ENCODE results near the gene SORCS3. TPM values are rescaled to one million over a fixed set of nuclear protein-coding genes. Genes with fewer than 3 reads are reported as not detected.
A peak's percentile ranks its signal among the peaks of the same experiment; 100 is the strongest.

The SORCS3 gene
- polyA plus RNA-seq, 3 donors: 3.6 to 5.7 (median 4.6) TPM

DNA sequence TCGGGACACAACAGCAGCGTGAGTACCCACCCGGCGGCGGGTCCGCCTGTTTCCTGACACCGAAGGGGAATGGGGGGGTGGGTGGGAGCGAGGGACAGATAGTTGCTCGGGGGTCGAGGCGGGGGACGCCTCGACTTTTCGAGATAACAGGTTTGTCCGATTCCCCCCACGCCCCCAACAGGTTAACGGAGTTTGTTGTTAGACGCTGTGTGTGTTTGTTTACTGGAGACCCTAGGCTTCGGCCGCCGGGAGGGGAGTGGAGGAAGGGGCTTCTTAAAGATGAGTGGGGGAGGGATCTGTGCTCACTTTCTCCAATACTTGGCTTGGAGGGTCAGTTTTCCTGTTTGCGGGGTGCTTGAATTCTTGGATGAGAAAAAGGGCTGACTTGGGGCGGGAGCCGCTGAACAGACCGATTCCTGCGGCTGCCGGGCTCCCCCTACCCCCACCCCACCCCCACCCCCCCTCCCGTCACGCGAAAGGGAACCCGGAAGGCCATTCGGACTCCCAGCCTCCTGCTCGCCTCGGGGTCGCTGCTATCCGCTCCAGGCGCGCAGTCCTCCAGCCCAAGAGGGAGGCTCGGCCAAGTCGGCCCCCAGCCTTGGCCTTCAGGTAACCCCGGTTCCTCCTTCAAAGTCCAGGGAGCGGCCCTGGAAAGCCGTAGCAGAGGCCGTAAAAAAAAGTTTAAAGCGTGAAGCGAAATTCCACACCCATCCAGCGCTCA lies 1.0 kb downstream of the SORCS3 start:
- peak in 1 of 11 donors; percentile 4 for DNase-seq (ENCODE audit: extremely low read depth in 1 of 11, low read depth in 9 of 11, low spot score in 4 of 11)

DNA sequence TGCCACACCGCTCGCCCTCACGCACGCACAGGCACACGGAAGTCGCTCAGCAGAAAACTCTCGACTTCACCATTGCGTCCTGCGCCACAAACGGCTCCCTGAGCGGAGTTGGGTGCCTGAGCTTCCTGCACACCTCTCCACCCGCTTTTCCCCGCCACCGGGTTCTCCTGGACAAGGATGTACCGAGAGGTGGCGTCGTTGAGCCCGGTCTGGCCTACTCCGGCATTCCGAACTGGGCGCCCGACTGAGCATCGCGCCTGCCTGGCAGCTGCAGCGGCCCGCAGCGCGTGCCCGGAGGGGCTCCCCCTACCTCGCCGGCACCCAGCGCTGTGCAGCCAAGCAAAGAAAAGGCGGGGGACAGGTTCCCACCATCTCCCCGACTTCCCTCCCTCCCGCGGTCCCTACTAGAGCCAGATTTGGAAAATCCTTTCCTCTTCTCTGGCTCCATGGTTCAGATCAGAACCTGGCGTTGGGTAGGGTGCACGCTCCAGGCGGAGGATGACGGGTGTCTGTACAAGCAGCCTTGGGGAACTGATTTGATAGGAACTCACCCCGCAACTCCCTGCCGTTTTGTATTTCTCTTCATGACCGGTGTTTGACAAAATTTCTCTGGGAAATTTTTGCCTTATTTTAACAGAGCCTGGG lies 1.7 kb downstream of the SORCS3 start:
- DNase-seq (ENCODE audit: extremely low read depth in 1 of 11, low read depth in 9 of 11, low spot score in 4 of 11): peak in 10 of 11 donors; percentile 29 to 71 (median 65)

DNA sequence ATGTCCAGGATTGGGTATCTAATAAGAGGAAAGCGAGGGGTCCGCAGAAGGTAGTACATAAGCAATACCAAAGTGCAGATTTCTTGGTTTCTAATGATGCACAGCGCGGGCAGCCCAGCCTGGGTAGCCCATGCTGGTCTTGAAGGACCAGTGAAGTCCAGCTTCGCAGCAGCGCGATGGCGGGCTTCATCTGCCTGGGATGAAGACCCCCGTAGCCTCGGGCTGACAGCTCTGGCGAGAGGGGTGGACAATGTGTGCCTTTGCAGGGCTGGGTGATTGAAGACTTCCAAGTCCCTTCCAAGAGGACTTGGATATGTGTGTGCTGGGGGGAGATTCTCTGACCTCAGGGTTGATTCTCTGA lies 2.2 kb downstream of the SORCS3 start:
- DNase-seq (ENCODE audit: extremely low read depth in 1 of 11, low read depth in 9 of 11, low spot score in 4 of 11): no peak

DNA sequence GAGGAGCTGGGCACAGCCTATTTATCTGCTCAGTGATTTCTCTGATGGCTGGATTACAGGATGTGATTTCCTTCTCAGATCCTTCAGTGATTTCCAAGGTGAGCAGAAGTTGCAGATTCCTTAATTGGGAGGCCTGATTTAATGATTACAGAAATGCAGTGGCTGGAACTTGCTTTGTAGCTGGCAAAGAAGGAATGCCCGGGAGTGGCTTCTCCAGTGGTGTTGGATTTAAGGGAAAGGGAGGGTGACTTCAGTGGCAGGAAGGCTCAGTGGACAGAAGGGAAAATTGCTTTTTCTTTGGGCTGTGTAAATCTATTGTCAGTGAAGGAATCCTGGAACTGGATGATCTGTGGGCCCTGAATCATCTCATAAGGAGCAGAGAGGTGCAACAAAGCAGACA lies 5.1 kb downstream of the SORCS3 start:
- DNase-seq (ENCODE audit: extremely low read depth in 1 of 11, low read depth in 9 of 11, low spot score in 4 of 11): peak in 1 of 11 donors; percentile 11

DNA sequence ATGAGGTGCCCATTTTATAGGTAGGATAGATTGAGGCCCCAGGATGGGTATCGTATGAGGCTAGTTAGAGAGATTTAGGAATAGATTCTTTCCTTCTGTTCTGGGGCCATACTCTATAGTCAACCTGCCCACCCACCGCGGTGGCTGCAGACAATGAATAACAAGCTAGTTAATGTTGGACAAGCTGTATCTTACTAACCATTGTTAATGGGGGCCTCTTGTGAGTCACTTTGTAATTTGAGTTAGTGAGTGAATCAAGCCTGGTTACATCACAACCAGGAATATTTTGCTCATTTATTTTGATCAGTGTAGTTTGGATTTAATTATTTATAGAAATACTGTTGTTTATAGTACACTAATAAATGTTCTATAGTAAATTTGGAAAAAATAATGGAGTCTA lies 7.3 kb downstream of the SORCS3 start:
- DNase-seq (ENCODE audit: extremely low read depth in 1 of 11, low read depth in 9 of 11, low spot score in 4 of 11): no peak

DNA sequence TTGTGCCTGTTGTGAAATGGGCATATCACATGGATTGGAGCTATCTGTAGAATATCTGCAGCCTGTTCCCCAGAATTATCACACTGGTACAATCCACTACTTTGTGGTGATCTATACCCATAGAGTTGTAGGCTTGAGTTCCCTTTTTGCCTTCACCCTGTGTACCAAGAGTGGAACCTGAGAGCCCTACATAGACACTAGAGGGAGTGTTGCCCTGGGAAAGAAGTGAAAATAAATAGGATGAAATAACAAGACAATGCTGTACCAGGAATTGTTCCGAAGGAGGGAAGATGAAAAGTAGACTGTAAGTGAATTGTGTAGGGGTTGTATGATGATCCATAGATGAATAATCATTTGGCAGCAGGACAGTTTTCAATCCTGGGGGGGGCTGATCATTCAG lies 9.0 kb downstream of the SORCS3 start:
- peak in 1 of 11 donors; percentile 9 for DNase-seq (ENCODE audit: extremely low read depth in 1 of 11, low read depth in 9 of 11, low spot score in 4 of 11)

DNA sequence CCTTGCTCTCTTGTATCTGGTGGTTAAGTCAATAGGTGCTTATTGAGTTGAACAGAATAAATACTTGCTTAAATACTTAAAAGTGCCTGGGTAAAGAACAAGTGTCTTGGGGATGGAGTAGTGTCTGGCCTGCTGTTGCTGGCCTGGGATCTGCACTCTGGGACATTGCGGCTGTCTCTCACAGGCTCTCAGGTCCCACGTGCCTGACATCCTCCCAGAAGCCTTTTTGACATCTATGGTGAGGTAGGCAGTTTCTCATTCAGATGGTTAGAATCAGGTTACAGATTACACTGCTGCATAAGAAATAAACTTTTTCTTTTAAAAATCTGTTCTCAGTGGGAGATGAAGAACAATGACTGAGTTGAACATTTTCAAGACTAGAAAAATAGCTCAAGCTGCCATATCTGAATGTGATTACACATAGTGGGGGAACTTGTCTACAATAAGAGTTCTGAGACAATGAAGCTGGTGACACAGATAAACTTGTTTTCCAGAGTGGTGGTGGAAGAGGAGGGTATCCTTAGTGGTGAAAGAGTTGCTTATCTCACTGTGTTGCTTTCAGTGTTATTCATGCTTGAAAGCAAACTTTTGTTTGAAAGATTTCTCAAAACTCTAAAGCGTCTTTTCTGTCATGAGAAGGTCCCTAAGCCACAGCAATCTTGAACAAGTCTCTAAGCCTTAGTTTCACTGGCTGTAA lies 9.7 kb downstream of the SORCS3 start:
- DNase-seq (ENCODE audit: extremely low read depth in 1 of 11, low read depth in 9 of 11, low spot score in 4 of 11): no peak

DNA sequence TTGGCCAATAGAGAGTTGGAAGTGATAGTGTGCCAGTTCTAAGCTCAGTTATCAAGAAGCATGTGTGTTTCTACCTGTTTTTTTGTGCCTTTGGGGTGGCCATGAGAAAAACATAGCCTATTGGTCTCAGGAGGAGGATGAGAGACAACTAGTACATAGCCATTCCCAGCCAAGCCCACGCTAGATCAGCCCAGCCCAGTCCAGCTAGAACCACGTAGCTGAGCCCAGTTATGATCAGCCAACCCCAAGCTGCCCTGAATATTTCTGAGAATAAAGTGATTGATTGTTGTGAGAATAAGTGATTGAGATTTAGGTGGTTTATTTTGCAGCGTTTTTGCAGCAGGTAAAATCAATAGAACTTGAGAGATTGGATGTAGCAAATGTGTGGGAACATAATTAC lies 15.9 kb downstream of the SORCS3 start:
- DNase-seq (ENCODE audit: extremely low read depth in 1 of 11, low read depth in 9 of 11, low spot score in 4 of 11): no peak

DNA sequence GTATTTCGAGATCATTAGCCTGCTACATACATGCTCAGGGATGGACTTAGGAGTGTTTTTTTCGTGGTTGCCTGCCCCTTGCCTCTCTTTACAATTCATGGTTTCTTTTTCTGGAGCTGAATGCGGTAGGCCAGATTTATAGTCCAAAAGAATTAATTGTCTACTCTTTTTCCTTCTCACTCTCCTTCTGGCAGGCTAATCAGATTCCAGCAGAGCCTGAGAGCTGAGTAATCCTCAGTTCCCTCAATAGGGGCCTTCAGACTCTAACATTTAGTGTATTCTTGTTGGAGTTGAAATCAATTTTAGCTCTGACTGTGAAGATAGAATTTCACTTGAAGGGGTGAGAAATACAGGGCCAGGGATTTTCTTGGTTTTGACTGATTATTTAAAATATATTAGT lies 16.4 kb downstream of the SORCS3 start:
- no peak for DNase-seq (ENCODE audit: extremely low read depth in 1 of 11, low read depth in 9 of 11, low spot score in 4 of 11)

DNA sequence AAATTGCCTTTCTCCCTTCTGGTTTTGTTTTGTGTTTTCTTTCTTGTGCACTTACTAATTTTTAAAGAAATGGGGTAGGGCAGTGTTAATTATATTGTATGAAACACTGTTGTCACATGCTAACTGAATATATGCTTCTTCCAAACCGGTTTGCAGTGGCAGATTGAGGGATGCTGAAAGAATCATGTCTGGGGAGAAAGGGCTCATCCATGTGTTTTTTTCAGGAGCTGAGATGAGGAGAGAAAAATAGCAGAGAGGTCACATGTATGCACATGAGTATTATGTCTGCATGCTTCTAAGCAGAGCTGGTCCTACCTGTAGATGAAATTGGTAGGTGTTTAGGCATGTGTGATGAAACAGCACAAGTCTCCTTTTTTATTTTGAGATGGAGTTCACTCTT lies 17.0 kb downstream of the SORCS3 start:
- DNase-seq (ENCODE audit: extremely low read depth in 1 of 11, low read depth in 9 of 11, low spot score in 4 of 11): no peak

DNA sequence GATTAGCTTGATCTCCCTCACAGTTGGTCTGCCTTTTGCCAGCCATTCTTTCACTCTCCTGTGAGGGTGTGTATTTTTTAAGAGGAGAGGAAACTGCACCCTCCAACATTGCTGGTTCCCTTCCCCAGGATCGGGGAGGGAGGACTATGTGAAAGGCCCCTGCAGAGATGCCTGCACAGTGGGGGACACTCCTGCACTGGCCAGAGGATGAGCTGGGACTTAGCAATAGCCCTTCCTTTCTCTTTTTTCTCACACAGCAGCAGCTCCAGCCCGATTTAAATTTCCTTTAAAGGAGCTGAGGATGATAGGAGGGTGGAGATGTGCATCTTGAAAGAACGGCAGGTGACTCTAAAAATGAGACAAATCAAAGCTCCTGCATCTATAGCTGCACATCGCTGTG lies 18.7 kb downstream of the SORCS3 start:
- DNase-seq (ENCODE audit: extremely low read depth in 1 of 11, low read depth in 9 of 11, low spot score in 4 of 11): no peak

DNA sequence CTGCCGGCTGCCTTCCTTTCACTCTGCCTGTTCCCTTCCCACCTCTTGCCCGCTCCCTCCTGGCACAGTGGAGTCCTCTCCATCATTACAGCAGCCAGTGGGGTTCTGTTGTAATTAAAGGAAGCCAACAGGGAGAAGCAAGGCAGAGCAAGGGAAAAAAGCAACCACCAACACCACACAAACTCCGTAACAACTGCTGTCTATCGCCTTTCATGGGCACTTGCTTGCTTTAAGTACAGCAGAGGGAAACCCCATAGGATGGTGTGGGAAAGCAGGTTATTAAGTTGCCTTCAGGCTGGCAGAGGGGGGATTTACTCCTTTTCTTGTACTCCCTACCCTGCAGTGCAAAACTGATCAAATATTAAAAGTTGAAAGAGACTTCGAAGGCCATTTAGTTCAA lies 22.0 kb downstream of the SORCS3 start:
- DNase-seq (ENCODE audit: extremely low read depth in 1 of 11, low read depth in 9 of 11, low spot score in 4 of 11): no peak

DNA sequence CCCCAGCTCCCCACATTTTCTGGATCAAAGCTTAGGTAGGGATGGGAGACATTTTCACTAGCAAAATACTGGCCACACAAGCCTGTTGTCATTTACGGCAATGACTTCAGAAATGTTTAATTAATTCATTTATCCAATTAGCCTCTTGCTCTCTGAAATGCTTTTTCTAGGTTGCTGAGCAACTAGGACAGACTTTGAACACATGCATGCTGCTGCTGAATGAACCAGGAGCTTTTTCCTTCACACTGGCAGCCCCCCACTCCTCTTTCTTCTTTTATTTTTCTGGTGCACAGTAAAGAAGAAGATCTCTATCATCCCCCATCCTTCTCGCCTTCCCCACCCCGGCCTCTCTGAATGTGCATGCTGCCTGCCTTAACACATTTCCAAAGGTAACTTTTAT lies 22.5 kb downstream of the SORCS3 start:
- no peak for DNase-seq (ENCODE audit: extremely low read depth in 1 of 11, low read depth in 9 of 11, low spot score in 4 of 11)

DNA sequence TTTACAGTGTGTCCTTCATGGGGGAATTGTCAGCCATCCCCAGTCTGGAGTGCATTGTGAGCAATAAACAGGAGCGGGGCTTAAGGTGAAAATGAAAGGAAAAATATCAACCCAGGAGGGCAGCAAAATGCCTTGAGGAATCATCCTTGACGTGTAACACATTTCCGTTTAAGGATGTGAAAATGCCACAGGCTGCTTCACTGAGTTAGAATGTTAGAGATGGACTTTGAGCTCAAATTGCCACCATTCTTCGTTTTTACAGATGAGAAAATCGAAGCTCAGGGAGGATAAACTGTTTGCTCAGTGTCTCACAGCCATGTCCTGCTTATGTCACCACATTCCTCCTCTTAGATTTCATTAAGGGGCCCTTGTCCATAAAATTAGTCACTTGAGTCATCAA lies 23.1 kb downstream of the SORCS3 start:
- DNase-seq (ENCODE audit: extremely low read depth in 1 of 11, low read depth in 9 of 11, low spot score in 4 of 11): no peak

DNA sequence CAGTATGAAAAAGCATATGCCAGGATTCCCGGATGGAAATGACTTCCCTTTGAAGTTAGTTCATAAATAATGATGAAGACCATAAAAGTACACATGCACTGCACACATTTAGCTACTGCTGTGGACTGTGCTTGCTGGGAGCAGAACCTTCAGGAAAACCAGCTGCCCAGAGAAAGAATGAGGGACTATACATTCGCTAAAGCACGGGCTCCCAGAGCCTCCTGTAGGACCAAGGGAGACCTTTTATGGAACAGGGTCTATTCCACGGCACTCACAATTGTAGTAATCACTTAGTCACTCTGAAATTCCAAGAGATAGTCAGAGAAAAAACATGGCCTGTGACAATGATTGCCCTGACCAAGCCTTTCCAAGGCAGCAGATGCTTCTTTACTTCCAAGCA lies 24.1 kb downstream of the SORCS3 start:
- no peak for DNase-seq (ENCODE audit: extremely low read depth in 1 of 11, low read depth in 9 of 11, low spot score in 4 of 11)

DNA sequence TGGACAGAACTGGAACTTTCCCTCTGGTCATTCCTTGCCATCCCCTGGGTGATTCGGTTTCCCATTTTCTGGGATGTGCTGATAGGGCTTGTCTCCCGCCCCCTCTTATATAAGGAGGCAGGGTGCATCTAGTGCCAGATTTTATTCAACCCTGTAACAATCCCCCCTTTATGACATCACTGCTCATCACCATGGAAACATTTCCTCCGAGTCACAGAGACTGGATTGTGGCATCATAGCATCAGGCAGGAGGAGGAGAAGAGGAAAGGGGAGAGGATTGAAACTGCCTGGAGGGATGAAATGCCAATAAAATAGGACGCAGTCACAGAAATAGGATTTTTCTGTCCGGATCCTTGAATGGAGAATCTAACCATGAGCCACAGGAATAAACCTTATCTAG lies 25.0 kb downstream of the SORCS3 start:
- DNase-seq (ENCODE audit: extremely low read depth in 1 of 11, low read depth in 9 of 11, low spot score in 4 of 11): no peak

DNA sequence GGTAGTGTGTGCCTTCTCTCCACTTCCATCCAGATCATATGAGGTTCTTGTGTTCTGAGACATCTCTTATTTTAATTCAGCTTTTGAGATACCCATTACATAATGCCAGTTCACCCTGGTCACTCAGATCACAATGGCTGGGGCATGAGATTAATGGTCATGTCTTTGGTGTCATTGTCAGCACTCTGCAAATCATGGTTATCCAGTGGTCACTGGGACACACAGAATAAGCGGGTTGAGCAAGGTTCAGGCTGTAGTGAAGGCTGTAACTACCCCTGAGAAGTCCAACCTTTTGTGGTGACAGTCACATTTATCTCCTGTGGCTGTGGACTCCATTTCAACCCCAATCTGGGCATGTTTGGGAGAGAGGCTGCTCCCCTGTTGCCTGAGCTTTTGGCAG lies 35.8 kb downstream of the SORCS3 start:
- DNase-seq (ENCODE audit: extremely low read depth in 1 of 11, low read depth in 9 of 11, low spot score in 4 of 11): no peak

DNA sequence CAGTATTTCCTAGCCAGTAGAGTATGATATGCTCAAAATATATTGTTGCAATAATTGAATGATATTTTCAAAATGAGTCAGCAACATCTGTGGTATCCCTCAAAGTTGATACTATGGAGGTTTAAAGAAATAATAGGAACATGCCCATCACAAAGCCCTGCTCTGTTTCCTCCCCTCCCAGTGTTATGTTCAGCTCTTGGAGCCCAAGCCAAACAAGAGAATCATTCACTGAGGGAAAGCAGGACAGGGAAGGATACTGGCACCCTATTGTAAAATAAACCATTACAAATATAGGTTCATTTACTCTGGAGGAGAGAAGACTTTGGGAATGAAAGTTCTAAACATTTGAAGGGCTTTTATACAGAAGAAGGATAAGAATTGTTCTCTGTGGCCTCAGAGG lies 37.6 kb downstream of the SORCS3 start:
- no peak for DNase-seq (ENCODE audit: extremely low read depth in 1 of 11, low read depth in 9 of 11, low spot score in 4 of 11)

DNA sequence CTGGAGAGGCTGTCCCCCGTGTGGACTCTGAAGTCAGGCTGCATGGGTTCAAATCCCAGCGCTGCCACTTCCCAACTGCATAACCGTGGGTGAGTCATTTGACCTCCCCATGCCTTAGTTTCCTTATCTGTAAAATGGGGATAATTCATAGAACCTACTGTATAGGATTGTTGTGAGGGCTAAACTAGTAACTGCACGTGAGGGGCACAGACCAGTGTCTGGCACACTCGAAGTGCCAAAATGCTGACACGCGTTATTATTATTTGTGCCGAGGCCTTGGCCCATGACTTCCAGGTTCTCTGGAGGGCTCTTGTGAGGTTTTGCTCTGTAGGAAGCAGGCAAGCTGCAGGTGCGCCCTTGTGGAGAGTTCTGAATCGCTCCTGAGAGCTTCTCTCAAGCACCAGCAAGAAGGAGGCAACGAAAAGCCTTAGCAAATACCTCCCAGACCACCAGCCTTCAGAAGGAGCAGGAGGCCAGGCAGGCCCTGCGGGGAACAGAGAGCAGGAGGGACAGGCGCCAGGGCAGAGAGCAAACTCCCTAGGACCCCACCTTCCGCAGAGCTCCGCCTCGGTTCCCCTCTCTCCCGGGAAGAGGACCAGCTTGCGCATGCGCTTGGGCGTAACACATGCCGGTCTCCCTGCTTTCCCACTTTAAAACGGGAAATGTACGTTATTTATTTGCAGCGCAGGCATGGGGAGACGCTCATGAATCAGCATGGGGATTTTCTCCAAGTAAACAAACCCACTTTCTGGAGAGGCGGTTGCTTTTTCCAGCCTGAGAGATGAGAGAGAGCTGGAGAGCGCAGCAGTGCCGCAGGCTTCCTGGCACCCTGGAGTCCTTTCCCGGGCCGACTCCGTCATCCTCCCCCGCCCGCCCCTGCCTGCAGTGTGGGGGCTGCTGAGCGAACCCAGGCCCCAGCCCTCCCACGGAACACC lies 39.6 kb downstream of the SORCS3 start:
- peak; percentile 10 to 45 (median 30) for DNase-seq (ENCODE audit: extremely low read depth in 1 of 11, low read depth in 9 of 11, low spot score in 4 of 11)

Data from renal cortex interstitium (tissue), 11 donors.